Colonic mucosa (tissue), 4 donors: ENCODE measurements around the gene DPCD. TPM values are rescaled to one million over a fixed set of nuclear protein-coding genes. Genes with fewer than 3 reads are reported as not detected.

Experiments
- DNase-seq: peaks from one replicate; pipeline ENCODE4 v3.0.0-alpha.2; 2020
- H3K27ac ChIP-seq: fragments of 200-600 bp; one replicate; pipeline ENCODE4 v1.8.0; 2021
- H3K27me3 ChIP-seq: fragments of 200-600 bp; one replicate; pipeline ENCODE4 v1.8.0; 2021
- H3K36me3 ChIP-seq: fragments of 200-600 bp; one replicate; pipeline ENCODE4 v1.8.0; 2021
- H3K4me1 ChIP-seq: fragments of 200-600 bp; one replicate; pipeline ENCODE4 v1.8.0; 2021; ENCODE audit warnings: mild to moderate bottlenecking
- H3K4me3 ChIP-seq: fragments of 200-600 bp; one replicate; pipeline ENCODE4 v1.8.0; 2021
- H3K9ac ChIP-seq, 2 donors: one replicate each; pipeline ENCODE4 v1.7.0; 2013; ENCODE audit warnings: control low read depth in 2 of 2, low read depth in 2 of 2, low read length in 2 of 2
- H3K9me3 ChIP-seq: fragments of 200-600 bp; one replicate; pipeline ENCODE4 v1.8.0; 2021
- intact Hi-C: fragments of 100-400 bp; cut with DNase I; formaldehyde crosslinking; loops from one replicate; pipeline ENCODE4 v1.14.1; 2022
- total RNA-seq, 2 donors: library from RNA; stranded (reverse); fragmentation: NEBNext Ultra II Directional in 1 of 2; extraction: Animal tissue kit (Norgen Biotek cat#: 25700) in 1 of 2; gene quantifications; one replicate each; pipeline ENCODE4 v1.2.1, GENCODE V29; 2021
- TF ChIP-seq, protein P1 (sequence below): fragments of 200-600 bp; IDR thresholded peaks from one replicate; pipeline ENCODE4 v1.8.0; 2022; ENCODE audit warnings: antibody characterized with exemption, mild to moderate bottlenecking
- donor health status: healthy.
- donor health status: DM: no; HTN: no; CAD: no.
- donor health status: DM: no; HTN: no; CAD: no.

The DPCD gene
- total RNA-seq, 2 donors from 2014 or later: 19.2 to 19.4 TPM

DNA sequence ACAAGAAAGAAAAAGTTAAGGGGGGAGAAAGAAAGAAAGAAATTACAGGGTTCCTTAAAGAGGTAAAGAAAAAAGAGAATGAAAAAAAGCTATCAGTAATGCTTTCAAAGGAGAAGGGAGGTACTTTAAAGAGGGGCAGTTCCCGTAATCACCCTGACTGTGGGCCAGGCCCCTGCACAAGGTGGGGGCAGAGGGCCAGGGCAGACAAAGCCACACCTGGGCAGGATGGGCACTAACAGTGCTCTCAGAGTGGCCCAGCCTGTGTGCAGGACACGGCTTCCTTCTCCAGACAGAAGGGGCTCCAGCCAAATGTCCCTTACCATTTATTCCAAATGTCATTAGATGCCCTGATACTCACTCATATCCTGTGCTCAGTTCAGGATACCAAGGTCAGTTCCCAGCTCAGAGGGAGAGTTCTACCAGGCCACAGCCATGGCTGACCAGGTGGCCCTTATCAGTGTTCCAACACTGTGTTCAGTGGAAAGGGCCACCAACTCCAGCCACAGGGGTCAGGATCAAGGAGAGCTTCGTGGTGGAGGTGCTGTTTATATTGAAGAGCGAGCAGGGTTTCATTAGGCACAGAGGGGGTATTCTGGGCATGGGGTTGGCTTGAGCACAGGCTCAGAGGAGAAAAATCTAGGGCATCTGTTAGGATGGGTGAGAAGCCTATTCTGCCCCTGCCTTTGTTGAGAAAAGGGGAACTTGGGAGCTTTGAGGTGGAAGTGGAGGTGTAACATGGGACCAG lies 29.9 kb downstream of the DPCD start:
- no peak overlapping the region for H3K4me3 ChIP-seq
- no peaks in the 10 kb centered on the region for H3K9me3 ChIP-seq
- DNase-seq: no peak
- intact Hi-C loops: no loop called here
- TF ChIP-seq, protein P1, sequence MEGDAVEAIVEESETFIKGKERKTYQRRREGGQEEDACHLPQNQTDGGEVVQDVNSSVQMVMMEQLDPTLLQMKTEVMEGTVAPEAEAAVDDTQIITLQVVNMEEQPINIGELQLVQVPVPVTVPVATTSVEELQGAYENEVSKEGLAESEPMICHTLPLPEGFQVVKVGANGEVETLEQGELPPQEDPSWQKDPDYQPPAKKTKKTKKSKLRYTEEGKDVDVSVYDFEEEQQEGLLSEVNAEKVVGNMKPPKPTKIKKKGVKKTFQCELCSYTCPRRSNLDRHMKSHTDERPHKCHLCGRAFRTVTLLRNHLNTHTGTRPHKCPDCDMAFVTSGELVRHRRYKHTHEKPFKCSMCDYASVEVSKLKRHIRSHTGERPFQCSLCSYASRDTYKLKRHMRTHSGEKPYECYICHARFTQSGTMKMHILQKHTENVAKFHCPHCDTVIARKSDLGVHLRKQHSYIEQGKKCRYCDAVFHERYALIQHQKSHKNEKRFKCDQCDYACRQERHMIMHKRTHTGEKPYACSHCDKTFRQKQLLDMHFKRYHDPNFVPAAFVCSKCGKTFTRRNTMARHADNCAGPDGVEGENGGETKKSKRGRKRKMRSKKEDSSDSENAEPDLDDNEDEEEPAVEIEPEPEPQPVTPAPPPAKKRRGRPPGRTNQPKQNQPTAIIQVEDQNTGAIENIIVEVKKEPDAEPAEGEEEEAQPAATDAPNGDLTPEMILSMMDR: no peak
- no peak overlapping the region for H3K9ac ChIP-seq
- H3K4me1 ChIP-seq: no peaks in the 10 kb centered on the region
- H3K27me3 ChIP-seq: no peaks in the 10 kb centered on the region
- H3K27ac ChIP-seq: no peak overlapping the region
- H3K36me3 ChIP-seq: no peaks in the 10 kb centered on the region

- H3K27ac ChIP-seq: no peak overlapping the region
- no peak for DNase-seq
- H3K27me3 ChIP-seq: no peaks in the 10 kb centered on the region
- no peak overlapping the region for H3K9ac ChIP-seq
- no peaks in the 10 kb centered on the region for H3K36me3 ChIP-seq
- TF ChIP-seq, protein P1: no peak
- H3K4me1 ChIP-seq: no peaks in the 10 kb centered on the region
- H3K4me3 ChIP-seq: no peak overlapping the region
- intact Hi-C loops: no loop called here
- H3K9me3 ChIP-seq: no peaks in the 10 kb centered on the region
These were observed 30.8 kb downstream of the DPCD start for GRCh38 chr10:101618871-101619270.

GRCh38 chr10:101619983-101620382 lies 31.9 kb downstream of the DPCD start:
- H3K9ac ChIP-seq: no peak overlapping the region
- no peaks in the 10 kb centered on the region for H3K36me3 ChIP-seq
- H3K27ac ChIP-seq: no peak overlapping the region
- H3K4me1 ChIP-seq: no peaks in the 10 kb centered on the region
- intact Hi-C loops: no loop called here
- no peak overlapping the region for H3K4me3 ChIP-seq
- H3K27me3 ChIP-seq: no peaks in the 10 kb centered on the region
- TF ChIP-seq, protein P1: no peak
- H3K9me3 ChIP-seq: no peaks in the 10 kb centered on the region
- DNase-seq: no peak

DNA sequence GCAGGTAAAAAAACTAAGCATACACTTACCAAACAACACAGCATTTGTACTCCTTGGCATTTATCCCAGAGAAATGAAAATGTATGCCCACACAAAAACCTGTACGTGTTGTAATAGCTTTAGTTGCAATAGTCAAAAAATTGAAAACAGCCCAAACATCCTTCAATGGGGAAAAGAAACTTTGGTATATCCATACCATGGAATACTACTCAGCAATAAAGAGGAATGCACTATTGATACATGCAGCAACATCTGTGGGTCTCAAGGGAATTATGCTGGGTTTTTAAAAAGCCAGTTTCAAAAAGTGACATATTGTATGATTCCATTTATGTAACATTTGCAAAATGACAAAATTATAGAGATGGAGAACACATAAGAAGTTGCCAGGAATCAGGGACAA lies 35.4 kb downstream of the DPCD start:
- Histone ChIP-seq H3K36me3 (no peaks in the 10 kb centered on the region), H3K27ac (no peak overlapping the region), H3K4me3 (no peak overlapping the region), H3K27me3 (no peaks in the 10 kb centered on the region), H3K9me3 (no peaks in the 10 kb centered on the region), H3K9ac (no peak overlapping the region), H3K4me1 (no peaks in the 10 kb centered on the region)
- no peak for DNase-seq
- intact Hi-C loops: no loop called here
- TF ChIP-seq, protein P1: no peak

DNA sequence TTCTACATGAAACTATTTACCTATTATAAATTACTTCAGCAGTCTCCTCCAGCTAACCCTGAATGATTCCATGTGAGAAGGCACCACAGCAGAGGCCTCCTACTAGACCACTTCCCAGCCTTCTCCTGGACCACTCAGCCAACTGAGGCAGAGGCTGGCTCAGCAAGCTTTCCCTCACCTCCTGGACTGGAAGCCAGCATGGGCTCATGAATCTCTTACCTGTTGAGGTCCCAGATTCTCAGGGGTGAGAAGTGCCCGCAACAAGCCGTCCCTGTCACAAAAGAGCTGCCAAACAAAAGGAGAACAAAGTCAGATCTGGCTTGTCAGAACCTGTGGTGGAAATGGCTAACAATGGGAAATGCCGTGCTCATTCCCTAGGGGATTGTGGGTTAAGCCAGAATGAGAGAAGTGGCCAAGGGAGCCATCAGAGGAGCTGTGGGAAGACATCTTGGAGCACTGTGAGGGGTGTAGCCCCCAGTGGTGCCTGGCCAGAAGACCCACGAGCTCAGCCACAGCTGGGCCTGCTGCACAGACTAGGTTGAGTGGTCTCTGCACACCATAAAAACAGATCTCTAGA lies 36.5 kb downstream of the DPCD start:
- no peaks in the 10 kb centered on the region for H3K36me3 ChIP-seq
- DNase-seq: no peak

More for the DNA sequence above, 36.5 kb downstream of the DPCD start:
- Histone ChIP-seq H3K9ac (no peak overlapping the region), H3K4me1 (no peaks in the 10 kb centered on the region), H3K27me3 (no peaks in the 10 kb centered on the region), H3K9me3 (no peaks in the 10 kb centered on the region), H3K27ac (no peak overlapping the region), H3K4me3 (no peak overlapping the region)
- intact Hi-C loops: no loop called here
- TF ChIP-seq, protein P1: no peak
